ENCODE results near the gene CCDC194.

The CCDC194 gene

DNA sequence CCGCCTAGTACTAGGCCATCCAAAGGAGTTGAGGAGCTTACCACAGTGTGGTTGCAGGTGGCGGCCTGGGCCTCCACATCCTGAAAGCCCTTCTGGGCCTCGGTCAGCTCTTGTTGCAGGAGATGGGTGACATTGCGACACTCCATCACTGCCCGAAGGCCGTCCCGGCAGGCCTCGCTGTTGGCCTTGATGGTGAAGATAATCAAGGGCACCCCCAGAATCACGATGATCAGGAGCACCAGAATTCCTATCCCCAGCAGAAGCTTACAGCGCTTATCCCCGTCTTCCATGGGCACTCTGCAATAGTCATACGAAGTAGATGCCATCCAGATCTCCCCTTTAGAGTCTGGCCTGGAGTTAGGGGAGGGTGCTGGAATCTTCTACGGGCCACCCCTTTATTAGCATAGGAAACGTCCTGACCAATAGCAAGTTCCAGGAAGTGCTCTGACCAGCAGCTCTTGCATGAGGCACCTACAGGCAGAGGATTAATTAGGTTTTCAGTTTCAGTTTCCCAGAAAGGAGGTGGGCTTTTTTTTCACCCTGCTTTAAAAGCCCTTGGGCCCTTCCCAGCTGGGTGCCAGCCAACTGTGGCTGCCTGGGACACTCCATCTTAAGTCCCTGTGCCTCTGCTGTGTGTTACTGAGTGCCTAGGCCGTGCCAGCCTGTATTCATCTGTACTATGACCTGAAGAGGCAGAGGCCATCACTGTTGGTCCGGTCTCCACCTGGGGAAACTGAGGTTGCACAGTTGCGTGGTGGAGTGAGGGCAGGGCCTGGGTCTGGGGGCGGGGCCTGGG lies 11.5 kb upstream of the CCDC194 start, which contains the start of gene BST2:
BST2 (minus strand) TSS at position 381 of the 796 bp plus-strand sequence; CDS start at position 326, 55 bp downstream.
- DNase-seq, result peak; percentile 82

DNA sequence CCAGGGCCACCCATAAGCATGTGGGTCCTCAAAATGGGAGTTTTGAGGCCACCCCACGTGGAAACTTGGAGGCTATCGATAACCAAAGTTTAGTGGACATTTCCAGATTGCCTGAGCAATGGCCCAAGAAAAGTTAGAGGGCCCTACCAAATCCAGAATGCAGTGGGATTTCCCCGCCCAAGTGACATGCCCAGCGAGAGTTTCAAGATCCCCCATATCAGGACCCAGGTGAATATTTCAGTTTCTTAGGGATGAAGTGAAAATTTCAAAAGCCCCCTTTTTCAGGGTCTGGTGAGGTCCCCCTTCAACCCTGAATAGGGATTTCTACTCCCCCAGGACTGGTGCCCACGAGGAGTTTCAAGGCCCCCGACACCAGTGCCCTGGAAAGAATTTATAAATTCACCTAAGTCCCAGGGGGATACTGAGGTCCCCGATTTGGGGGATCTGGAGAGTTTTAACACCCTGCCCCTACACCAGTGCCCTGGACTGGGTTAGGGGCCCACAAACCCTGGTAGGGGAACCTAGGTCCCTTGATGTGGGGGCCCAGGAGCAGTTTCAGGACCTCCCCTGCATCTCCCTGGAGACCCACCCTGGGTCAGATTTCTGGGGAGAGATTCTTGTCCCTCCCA lies 10.7 kb upstream of the CCDC194 start:
- DNase-seq, result no peak

DNA sequence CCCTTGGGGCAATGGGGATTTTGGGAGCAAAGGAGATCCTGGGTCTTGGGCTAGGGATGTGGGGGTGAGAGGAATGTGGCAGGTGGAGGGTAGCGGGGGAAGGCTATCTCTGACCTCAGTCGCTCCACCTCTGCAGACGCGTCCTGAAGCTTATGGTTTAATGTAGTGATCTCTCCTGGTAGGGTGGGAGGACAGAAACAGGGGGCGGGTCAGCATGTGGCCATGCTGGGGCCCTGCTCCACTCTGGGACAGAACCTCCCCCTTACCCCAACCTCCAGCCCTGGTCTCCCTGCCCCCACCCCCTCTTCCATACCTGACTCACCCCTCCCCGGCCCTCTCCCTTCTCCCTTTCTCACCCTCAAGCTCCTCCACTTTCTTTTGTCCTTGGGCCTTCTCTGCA lies 10.0 kb upstream of the CCDC194 start:
- no peak for DNase-seq

DNA sequence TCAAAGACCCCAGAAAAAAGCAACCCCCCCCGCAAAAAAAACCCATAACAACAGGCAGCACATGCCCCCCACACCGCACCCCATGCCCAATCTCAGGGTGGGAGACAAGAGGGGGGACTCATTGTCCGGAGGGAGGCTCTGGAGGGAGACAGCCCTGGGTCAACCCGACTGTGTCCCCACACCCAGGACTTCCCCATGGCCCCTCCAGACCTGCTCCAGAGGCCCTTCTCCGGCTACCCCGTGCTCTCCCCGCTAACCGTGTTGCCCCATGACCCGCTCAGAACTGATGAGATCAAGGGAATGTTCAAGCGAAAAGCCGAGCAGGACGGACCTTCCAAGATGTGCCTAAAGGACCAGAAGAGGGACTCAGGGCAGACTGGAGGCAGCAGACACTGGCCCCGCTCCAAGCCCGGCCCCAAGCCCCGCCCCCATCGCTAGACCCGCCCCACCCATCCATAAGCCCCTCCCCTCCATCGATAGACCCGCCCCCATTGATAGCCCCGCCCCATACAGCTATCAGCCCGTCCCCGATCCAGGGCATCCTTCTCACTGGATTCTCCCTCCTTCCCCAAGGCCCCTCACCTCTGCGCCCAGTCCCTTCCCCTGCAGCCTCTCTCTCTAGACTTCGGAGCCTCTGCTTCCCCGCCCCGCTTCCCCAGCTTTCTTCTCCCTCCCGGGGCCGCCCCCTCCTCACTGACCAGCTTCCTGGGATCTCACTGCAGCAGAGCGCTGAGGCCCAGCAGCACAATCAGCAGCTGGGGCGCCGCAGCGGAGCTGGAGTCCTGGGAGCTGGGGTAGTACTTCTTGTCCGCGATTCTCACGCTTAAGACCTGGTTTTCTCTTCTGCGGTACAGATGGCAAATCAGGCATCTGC lies 9.2 kb upstream of the CCDC194 start:
- peak; percentile 45 for DNase-seq

DNA sequence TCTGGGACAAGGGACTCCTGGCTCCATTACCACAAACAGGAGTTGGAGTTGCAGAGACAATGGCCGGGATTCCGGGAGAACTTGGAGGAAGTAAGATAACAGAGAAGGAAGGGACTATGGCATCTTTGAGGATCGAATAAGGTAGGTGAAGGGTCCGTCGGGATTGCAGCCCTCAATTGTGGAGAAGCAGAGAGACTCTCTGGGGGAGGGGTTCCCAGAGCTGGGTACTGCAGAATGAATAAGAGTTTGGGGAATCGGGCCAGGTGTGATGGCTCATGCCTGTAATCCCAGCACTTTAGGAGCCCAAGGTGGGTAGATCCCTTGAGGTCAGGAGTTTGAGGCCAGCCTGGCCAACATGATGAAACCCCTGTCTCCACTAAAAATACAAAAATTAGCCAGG lies 7.6 kb upstream of the CCDC194 start:
- no peak for DNase-seq

DNA sequence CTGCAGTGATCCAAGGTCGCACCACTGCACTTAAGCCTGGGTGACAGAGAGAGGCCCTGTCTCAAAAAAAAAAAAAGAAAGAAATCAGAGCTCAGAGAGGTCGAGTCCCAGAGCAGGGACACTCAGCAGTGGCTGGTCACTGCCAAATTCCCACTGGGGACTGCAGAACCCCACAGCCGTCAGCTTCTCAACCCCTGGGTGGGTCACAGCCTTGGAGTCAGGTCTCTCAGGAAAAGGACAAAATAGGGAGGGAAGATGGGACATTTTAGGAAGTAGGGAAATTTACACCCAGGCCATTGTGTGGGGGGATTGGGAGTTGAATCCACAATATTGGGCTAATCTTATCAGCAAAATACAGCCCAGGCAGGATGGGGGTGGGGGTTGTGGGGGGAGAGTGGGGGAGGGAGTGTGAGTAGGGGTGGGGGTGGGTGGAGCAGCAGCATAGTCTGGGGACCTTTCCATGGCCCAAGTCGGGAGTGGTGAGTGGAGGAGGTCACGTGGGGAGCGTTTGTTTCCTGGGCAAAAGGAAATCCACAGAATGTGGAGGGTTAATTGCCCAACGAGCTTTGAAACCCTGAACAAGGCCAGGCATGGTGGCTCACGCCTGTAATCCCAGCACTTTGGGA lies 5.0 kb upstream of the CCDC194 start:
- DNase-seq, result no peak

DNA sequence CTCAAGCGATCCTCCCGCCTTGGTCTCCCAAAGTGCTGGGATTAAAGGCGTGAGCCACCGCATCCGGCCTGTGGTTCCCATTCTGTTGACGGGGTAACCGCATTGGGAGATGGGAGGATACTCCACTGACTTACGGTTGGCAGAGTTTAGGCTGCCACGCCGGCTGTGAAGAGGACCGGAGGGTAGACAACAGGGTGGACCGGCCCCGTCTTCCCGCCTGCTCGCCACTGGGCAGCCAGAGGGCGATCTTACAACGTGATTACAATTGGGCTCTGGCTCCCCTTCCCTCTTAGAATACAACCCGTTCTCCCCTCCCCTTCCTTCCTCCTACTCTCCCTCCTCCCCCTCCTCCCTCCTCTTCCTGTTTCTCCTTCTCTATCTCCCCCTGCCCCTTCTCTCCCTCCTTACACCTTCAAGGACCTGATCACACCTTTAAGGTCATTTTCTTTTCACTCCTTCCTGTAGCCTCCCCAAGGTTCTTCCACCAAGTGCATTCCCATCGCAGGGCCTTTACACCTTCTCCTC lies 957 bp upstream of the CCDC194 start:
- DNase-seq, result peak; percentile 75

DNA sequence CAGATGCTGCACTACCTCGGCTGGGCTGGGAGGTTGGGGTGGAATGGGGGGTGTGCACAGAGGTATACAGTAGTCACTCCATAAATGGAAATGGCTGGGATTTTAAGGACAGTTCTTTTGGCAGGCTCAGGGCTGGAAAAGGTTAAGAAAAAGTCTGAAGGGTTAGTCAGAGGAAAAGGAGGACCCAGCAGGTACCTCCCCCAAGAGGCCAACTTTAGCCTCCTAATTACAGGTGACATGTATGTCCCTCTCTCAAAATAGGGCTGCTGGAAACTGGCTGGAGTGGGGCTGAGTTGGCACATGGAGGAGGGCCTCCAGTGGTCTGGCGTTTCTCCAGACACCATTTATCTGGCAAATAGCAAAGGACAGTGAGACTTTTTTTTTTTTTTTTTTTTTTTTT lies 994 bp downstream of the CCDC194 start:
- no peak for DNase-seq

DNA sequence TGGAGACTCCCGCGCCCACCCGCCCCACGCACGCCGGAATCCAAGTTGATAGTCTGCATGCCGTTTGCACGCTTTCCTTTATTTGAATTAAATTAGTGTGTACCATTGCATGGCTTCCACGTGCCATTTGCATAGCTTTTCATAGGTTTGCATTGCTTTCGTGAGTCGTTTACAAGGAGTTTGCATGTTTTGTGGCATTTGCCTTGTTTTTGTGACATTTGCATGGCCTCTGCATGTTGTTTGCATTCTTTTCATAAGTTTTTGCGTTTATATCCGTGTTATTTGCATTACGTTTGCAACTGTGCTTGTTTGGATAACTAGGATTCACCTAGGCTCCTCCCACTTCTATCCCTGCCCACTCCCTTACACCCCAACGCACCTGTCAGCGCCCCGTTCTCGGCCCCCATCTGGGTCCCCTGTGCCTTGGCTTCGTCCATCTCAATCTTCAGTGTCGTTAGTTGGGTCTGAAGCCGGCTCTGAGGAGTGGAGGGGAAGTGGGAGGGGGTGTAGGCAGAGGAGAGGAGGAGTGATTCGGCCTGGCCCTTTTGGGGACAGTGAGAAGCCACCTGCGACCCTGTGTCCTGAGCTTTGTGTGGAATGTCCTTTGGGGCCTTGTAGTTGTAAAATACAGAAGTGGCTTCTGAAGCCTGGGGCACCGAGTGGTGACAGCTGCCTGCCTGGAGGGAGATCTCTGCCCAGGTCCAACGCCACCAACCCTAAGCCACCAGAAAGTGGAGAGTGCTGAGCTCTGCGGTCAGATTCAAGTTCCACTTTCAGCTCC lies 2.4 kb downstream of the CCDC194 start:
- no peak for DNase-seq

DNA sequence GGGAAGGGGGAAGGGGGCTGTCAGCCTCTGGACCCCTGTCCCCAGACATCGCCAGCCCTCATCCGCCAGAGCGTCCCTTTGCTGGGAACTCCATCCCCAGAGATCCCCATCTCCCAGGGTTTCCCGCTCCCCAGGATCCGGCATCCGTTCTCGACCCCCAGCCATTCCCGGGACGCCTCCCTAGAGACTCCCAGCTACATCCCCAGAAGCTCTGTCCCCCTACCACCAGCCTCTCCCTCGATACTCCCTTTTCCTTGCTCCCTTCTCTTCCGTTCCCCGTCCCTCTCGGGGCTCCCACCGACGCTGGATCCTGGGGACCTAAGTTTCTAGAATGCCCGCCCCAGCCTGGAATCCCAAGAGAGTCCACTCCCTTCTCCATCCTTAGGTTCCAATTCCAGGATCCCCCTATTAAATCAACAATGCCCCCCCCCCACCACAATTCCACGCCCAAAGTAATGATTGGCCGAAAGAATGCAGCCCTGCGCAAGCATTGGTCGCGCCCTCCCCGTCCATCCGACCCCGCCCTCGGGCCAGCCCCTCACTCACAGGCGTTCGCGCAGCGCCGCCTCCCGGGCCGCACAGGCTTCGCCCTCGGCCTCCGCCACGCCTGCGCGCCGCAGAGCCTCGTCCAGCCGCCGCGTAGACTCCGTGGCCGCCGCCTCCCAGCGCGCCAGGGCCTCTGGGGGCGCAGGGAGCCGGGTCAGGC lies 3.2 kb downstream of the CCDC194 start:
- peak; percentile 86 for DNase-seq

DNA sequence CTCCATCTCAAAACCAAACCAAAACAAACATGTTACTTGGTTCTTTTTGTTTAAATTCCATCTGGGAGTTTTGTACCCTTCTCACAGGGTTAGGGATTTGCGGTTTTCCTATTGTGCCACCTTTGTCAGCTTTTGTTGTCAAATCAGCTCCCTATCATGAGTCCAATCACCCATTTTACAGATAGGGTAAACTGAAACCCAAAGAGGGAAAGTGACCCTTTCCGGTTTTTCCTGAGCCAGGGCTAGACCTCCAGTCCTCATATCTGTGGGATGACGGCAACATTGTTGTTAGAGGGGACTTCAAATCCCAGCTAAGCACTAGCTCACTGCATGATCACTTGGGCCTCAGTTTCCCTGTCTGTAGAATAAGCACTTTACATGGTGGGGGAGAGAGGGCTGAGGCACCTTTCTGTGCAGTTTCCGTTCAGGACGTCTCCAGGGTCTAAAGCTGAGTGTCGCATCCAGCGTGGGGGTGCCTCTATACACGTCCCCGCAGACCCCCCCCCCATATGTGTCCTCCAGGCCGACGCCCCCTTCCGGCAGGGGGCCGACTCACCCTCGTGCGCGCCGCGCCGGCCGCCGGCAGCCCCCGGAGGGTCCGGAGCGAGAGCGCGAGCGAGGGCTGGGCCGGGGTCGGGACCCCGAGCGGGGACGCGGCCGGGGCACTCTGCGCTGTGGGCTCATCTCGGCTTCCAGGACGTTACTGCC lies 3.9 kb downstream of the CCDC194 start:
- no peak for DNase-seq

DNA sequence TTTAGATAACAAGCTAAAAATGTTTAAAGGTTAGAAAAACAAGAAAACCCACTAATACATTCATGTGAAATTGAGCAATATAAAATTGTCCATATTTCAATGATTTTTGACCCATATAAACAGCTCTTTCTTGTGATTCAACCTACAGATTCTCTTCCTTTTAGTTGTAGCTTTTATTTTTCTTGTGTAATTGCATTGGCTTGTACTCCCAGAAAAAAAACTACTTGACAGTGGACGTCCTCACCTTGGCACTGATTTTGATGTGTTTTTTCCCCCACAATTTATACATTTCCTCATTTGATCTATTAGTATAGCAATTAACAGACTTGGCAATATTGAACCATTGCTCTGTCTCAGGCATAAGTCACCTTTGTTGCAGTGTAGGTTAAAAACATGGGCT lies 4.7 kb downstream of the CCDC194 start:
- no peak for DNase-seq

DNA sequence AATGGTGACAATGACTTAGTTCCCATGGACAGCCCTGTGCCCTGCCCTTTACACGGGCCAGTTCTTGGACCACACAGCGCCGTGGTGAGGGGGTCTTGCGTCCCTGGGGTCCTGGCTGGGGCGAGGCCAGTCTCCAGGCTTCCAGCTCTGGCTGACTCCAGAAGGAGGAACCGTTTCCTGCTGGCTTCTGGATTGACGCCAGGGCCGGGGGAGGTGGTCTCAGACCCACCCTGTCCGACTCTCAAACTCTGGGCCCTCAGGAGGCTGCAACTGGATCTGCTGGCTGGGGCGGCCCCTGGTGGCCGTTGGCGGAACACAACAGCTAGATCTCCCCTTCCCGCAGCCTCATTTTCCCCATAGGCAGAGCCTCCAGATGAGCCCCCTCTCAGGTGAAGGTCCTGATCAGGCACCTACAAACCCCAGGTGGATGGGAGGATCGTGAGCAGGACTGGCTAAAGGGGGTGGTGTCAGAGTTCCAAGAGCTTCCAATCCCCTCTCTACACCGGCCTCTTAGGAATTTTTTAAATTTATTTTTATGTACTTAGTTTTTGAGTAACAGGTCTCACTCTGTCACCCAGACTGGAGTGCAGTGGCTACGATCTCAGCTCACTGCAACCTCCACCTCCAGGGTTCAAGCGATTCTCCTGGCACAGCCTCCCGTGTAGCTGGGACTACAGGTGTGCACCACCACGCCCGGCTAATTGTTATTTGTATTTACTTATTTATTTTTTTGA lies 8.0 kb downstream of the CCDC194 start:
- peak; percentile 61 for DNase-seq

DNA sequence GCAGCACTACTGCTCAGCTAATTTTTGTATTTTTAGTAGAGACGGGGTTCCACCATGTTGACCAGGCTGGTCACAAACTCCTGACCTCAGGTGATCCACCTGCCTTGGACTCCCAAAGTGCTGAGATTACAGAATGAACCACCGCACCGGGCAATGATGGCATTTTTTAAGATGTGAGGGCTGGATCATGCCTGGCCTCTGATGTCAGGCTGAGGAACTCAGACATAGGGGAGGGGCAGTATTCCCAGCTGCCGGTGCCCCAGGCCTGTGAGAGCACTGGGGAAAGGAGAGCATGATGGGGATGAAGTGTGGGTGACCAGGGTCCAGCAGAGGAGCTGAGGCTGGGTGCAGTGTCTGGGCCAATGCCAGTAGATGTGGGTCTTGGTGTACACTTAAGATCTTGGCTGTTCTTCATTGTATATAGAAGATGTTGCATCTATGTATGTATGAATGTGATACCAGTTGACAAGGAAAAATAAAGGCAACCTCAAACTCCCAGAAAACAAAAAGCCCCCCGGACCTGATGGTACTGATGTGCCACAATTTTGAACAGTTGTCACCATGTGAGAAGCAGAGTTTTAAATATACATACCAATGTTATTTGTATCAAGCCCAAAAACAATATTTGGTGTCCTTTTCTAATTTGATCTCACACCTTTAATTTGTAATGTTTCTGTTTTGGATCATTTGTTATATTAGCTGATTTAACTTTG lies 13.4 kb downstream of the CCDC194 start:
- DNase-seq, result no peak

DNA sequence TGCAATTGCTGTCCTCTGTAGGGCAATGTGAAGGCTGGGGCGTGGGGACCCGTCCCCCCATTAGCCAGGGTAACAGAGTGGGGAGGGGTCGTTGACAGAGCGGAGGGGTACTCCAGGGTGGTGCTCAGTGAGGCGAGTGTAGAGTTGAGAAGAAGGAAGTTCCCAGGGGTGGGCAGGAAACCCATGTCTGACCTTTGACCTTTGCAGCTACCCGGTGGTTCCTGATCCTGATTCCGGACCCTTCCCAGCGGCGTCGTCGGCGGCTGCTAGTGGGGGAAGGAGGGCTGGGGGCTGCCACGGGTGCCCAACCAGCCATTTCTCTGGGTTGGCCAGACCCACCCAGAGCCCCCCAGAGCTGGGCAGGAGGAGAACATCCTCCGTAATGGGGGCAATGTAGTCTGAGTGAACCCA lies 14.8 kb downstream of the CCDC194 start:
- no peak for DNase-seq

DNA sequence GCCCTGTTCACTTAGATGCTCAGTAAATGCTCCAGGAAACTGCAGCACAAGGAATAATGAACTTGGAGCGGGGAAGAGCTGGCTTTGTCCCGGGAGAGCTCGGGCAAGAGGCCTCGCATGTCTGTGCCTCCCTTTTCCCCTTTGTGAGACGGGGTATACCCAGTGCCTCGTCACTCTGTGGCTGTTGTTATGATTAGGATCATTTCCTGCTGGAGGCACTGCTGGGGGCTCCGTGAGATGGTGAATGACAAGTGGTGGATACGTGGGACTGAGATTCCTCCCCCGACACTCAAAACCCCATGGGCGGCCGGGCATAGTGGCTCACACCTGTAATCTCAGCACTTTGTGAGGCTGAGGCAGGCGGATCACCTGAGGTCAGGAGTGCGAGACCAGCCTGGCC lies 15.7 kb downstream of the CCDC194 start:
- DNase-seq, result no peak

DNA sequence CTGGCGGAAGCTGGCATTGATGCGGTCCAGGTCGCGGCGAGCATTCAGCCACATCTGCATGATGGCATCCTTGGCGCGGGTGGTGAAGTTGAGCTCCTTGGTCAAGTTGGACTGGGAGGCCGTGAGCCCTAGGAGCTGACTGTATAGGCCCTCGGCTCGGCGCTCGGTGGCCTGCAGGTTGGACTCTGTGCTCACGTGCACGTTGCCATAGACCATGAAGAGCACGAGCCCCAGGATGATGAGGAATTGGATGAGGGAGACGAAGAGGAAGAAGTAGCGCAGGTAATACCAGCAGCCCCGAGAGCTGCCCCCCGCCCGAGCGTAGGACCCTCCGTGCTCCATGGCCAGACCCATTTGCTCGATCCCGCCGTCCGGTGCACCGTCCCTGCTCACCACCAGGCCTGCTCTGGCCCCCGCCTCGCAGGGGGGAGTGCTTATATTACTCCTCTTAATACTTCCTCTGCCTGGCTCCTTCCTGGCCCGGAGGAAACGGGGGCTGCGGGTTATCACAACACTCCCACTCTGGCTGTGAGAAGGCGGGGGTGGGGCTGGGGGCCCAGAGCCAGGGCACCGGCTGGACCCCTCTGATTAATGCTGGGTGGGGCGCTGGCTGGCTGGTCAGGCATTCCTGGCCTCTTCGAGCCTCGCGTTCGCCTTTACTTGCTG lies 16.9 kb downstream of the CCDC194 start, which contains the start of gene PLVAP:
PLVAP (minus strand) TSS at position 408 of the 666 bp plus-strand sequence; CDS start at position 354, 54 bp downstream.
- DNase-seq, result no peak

DNA sequence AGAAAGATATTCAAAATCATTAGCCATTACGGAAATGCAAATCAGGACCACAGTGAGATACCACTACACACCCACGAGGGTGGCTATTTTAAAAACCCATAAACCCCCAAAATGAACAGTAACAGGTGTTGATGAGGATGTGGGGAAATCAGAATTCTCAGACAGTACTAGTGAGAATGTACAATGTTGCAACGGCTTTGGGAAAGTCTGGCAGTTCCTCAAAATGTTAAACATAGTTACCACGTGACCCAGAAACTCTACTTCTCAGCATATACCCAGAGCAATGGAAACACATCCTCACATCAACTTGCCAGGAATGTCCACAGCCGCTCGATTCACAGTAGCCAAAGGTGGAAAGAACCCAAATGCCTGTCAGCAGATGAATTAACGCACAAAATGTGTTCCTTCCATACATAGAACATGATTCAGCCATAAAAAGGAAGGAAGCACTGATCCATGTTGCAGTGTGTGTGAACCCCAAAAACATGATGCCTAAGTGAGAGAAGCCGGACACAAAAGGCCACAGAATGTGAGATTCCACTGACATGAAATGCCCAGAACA lies 23.9 kb downstream of the CCDC194 start:
- DNase-seq, result no peak

Measured in CD4-positive, alpha-beta T cell treated with Interleukin-10 for 1 hour (primary cell).